Measurements from ENCODE around the gene MIER2.

DNA sequence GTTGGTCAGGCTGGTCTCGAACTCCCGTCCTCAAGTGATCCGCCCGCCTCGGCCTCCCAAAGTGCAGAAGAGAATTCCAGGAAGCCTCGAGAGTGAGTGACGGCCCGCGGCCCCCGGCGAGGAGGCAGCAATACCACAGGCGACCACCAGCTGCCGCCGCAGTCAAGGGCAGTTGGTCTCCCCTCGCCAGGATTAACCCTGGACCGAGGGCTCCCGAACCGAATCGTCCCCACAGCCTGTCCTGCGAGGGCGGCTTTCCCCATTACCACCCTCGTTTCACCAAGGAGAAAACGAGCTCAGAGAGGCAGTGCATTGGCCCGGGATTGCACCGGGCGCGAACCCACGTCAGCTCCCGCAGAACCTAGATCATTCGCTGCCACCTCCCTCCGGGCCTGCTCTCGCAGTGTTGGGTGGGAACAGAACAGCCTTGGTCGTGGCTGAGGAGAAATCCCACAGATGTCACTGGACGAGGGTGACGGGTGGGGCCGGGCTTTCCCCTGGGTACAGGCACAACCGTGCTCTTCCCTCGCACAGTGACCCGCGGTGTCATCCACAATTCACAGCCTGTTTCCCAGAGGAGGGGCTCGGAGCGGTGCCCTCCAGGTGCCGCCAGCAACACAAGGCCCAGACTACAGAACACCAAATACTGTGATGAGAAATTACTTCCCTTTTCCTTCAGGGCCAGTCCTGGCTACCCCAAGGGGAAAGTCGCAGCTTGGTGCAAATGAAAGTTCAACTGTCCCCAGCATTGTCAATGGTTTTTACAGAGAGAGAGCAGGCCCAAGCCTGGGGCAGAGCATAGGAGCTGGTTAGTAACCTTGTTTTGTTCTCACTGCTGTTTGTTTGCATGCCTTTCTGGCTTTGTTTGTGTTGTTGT is 39.6 kb upstream of the MIER2 start:
- TF ChIP-seq, protein P1, sequence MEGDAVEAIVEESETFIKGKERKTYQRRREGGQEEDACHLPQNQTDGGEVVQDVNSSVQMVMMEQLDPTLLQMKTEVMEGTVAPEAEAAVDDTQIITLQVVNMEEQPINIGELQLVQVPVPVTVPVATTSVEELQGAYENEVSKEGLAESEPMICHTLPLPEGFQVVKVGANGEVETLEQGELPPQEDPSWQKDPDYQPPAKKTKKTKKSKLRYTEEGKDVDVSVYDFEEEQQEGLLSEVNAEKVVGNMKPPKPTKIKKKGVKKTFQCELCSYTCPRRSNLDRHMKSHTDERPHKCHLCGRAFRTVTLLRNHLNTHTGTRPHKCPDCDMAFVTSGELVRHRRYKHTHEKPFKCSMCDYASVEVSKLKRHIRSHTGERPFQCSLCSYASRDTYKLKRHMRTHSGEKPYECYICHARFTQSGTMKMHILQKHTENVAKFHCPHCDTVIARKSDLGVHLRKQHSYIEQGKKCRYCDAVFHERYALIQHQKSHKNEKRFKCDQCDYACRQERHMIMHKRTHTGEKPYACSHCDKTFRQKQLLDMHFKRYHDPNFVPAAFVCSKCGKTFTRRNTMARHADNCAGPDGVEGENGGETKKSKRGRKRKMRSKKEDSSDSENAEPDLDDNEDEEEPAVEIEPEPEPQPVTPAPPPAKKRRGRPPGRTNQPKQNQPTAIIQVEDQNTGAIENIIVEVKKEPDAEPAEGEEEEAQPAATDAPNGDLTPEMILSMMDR (IDR thresholded peaks at IDR 0.05), result peak; percentile 56
- no peak for TF ChIP-seq ZFX (IDR thresholded peaks at IDR 0.05; ENCODE audit: borderline replicate concordance)

Data from 22Rv1 (cell line).